NCI-H2171 (cell line): ENCODE results near the gene FAM184A.
"Not testable (repeated sequence)": the region's sequence is repeated elsewhere in the genome, so short reads cannot be mapped to it uniquely, and the experiment has no call there.

Experiments
- DNase-seq: peaks from one replicate; lab custom pipeline; 2025; lab: John Stamatoyannopoulos, UW

The FAM184A gene, protein sequence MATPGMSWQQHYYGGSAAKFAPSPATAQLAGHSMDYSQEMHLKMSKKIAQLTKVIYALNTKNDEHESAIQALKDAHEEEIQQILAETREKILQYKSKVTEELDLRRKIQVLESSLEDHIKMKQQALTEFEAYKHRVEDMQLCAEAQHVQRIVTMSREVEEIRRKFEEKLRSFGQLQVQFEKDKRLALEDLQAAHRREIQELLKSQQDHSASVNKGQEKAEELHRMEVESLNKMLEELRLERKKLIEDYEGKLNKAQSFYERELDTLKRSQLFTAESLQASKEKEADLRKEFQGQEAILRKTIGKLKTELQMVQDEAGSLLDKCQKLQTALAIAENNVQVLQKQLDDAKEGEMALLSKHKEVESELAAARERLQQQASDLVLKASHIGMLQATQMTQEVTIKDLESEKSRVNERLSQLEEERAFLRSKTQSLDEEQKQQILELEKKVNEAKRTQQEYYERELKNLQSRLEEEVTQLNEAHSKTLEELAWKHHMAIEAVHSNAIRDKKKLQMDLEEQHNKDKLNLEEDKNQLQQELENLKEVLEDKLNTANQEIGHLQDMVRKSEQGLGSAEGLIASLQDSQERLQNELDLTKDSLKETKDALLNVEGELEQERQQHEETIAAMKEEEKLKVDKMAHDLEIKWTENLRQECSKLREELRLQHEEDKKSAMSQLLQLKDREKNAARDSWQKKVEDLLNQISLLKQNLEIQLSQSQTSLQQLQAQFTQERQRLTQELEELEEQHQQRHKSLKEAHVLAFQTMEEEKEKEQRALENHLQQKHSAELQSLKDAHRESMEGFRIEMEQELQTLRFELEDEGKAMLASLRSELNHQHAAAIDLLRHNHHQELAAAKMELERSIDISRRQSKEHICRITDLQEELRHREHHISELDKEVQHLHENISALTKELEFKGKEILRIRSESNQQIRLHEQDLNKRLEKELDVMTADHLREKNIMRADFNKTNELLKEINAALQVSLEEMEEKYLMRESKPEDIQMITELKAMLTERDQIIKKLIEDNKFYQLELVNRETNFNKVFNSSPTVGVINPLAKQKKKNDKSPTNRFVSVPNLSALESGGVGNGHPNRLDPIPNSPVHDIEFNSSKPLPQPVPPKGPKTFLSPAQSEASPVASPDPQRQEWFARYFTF

DNA sequence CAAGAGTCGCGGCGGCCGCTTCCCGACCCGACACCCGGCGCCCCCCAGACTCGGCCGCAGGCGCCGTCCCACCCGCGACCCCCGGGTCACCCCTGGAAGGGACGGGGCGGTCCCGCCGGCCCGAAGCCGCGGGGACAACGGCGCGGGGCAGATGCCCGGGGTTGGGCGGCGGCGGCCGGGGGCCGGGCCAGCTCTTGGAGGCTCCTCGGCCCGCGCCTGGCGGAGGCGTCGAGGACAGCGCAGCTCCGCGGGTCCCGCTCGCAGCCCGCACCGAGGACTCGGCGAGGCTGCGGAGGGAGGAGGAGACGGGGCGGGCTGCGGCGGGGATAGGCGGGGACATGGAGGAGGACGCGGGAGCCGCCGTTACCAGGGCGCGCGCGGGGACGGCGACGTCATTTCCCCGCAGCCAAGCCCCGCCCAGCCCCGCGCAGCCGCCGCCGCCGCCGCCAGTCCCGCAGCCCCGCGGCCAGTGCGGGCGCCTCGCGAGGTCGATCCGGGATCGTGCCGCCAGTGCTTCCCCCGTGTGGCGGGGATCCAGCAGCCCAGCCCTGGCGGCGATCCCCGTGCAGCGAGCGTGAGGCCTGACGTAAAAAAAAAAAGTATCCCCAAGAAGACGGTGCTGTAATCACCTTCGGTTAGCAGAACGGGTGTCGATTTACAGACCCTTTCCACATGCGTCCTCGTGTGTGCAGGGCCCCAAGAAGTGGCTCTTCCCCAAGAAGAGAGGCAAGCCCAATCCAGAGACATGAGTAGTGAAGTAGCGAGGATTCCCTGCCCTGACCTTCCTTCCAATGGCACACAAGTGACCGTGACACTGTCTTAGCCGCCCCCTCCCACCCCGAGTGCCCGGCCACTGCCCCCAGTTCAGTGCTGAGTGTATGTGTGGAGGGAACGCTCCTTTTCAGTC lies at the start of gene FAM184A:
Gene FAM184A (minus strand): TSS at position 289 of the 907 bp plus-strand sequence. CDS start 365 bp downstream, outside the sequence.
- peak; percentile 71 for DNase-seq

DNA sequence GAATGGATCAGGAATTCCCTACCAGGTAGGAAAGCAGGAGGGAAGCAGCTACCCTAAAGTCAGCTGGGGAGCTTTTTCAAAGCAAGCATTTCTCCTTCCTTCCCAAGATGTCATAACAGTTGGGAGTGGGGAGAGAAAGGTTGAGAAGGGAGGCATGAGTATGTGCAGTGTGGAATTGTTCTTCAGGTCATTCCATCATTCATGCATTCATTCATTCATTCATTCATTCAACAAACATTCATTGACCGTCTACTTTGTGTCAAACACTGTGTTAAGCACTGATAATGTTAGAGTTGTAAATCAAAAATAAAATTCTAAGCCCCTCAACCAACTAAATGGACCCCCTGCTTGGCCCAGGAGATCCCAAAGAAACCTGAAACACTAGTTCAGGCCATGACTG lies 49.2 kb upstream of the FAM184A start:
- no peak for DNase-seq

DNA sequence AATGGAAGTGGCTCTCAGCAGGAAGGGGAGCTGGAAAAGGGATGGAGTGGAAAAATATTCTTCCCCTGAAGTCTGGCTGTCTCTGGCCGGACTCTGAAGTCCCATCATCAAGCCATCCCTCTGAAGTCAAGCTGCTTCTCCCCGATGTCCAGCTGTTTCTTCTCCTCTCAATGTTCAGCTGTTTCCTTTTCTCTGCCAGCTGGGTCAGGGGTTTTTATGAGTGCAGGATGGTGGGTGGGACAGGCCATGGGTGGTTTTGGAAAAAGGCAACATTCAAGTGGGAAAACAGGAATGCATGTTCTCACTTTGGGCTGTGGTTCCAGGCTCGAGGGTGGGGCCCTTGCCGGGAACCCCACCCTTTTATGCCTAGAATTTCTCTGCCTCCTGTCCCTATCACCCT lies 48.4 kb upstream of the FAM184A start:
- no peak for DNase-seq

DNA sequence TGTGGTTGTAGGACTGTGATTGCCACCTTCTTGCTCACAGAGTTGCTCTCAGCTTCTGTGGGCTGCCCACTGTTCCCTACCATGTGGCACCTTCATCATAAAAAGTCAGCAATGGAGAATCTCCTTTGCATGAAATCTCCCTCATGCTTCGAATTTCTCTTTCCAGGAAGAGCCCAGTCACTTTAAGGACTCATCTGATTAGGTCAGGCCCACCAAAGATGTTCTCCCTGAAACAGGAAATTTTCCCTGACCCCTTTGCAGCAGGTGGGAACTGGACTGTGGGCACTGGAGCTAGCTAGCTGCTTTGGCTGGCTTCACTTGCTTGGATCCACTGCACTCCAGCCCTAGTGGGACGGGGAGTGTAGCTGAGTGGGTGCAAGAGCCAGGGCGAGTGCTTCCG lies 47.7 kb upstream of the FAM184A start:
- DNase-seq: no peak

GRCh38 chr6:119125576-119125975 lies 47.1 kb upstream of the FAM184A start:
- DNase-seq: no peak

GRCh38 chr6:119124079-119124824 lies 45.8 kb upstream of the FAM184A start:
- DNase-seq: no peak

- DNase-seq: no peak
Observed at GRCh38 chr6:119122336-119122735, 43.9 kb upstream of the FAM184A start.

- no peak for DNase-seq
Observed at GRCh38 chr6:119121367-119121766, 42.9 kb upstream of the FAM184A start.

DNA sequence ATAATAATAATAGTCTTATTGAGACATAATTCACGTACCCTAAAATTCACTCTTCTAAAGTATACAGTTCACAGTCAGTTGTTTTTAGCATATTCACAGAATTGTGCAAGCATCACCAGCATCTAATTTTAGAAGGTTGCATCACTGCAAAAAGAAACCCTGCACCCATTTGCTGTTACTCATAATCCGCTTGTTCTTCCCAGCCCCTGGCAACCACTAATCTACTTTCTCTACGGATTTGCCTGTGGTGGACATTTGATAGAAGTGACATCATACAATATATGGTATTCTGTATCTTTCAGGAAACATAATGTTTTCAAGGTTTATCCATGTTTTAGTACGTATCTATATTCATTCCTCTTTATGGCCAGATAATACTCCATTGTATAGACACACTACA lies 41.5 kb upstream of the FAM184A start:
- DNase-seq: no peak

GRCh38 chr6:119119062-119119461 lies 40.6 kb upstream of the FAM184A start:
- DNase-seq: not testable (repeated sequence)

GRCh38 chr6:119116712-119117281 lies 38.3 kb upstream of the FAM184A start:
- DNase-seq: no peak

DNA sequence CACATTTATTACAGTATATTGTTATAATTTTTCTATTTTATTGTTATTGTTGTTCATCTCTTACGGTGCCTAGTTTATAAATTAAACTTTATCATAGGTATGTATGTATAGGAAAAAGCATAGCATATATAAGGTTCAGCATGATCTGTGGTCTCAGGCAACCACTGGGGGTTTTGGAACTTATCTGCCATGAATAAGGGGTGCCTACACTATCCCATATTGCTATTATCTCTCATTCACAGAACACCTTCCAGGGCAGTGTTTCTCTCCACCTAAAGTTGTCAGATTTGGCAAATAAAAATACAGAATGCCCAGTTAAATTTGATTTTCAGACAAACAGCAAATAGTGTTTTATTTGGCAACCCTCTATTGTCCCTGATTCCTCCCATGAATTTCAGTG lies 35.5 kb upstream of the FAM184A start:
- no peak for DNase-seq

- DNase-seq: no peak
Observed at GRCh38 chr6:119112812-119113530, 34.5 kb upstream of the FAM184A start.

- peak; percentile 16 for DNase-seq
Observed at GRCh38 chr6:119110601-119111548, 32.4 kb upstream of the FAM184A start.

GRCh38 chr6:119109654-119110325 lies 31.3 kb upstream of the FAM184A start:
- no peak for DNase-seq

DNA sequence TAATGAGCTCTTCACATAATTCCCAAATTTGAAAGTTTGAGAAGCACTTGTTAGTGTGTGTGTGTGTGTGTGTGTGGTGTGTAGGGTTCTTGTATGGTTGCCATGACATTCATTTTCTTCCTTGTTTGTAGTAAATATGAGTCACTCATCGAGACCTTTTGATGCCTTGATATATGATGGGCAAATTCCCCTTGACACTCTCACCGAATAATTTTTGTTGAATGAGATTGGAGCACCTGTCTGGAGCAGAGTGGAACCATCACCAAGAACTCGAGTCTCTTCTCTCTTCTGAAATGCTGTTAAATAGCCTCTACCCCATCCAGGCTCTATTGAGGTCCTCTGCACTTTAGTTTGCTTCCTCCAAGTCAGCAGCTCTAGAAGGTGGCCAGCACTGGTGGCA lies 29.6 kb upstream of the FAM184A start:
- DNase-seq: no peak

DNA sequence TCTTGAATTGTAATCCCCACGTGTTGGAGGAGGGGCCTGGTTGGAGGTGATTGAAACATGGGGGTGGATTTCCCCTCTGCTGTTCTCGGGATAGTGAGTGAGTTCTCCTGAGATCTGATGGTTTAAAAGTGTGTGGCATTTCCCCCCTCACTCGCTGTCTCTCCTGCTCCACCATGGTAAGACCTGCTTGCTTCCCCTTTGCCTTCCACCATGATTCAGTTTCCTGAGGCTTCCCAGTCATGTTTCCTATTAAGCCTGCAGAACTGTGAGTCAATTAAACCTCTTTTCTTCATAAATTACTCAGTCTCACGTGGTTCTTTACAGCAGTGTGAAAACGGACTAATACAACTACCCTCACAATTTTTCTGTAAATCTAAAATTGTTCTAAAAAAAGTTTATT lies 26.8 kb upstream of the FAM184A start:
- DNase-seq: no peak

DNA sequence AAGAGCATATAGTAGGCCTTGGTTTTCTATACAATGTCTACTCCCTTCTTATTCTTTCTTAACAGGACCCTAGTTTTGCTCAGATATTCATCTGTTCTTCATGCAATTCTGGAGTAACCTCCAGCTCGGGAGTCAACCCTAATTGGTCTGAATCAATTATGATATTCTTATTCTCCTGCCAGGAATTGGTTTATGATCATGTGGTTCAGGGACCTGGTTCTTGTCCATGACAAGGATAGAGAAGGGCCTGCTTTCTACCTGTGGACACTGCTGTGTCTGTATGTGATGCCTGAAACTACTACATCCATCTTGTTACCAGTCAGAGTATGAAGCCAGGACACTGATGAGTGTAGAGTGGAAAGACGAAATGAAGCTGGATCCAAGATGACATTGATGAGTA lies 24.4 kb upstream of the FAM184A start:
- no peak for DNase-seq
